ENCODE results near the gene SIK3.

Gene SIK3

GRCh38 chr11:116927163-116927974 lies 170.9 kb downstream of the SIK3 start:
- no peak for DNase-seq

GRCh38 chr11:116925050-116925449 lies 173.2 kb downstream of the SIK3 start:
- DNase-seq: no peak

GRCh38 chr11:116918925-116919655 lies 179.1 kb downstream of the SIK3 start:
- no peak for DNase-seq

GRCh38 chr11:116917632-116918031 lies 180.6 kb downstream of the SIK3 start:
- DNase-seq: no peak

- no peak for DNase-seq
These were observed 181.3 kb downstream of the SIK3 start for GRCh38 chr11:116916886-116917285.

- DNase-seq: no peak
These were observed 182.2 kb downstream of the SIK3 start for GRCh38 chr11:116916052-116916451.

GRCh38 chr11:116913000-116913399 lies 185.2 kb downstream of the SIK3 start:
- DNase-seq: no peak

- DNase-seq: no peak
These were observed 186.1 kb downstream of the SIK3 start for GRCh38 chr11:116911976-116912734.

GRCh38 chr11:116910847-116911246 lies 187.4 kb downstream of the SIK3 start:
- DNase-seq: no peak

GRCh38 chr11:116910378-116910777 lies 187.8 kb downstream of the SIK3 start:
- DNase-seq: no peak

- no peak for DNase-seq
These were observed 189.0 kb downstream of the SIK3 start for GRCh38 chr11:116909245-116909644.

GRCh38 chr11:116906479-116906878 lies 191.7 kb downstream of the SIK3 start:
- DNase-seq: no peak

- no peak for DNase-seq
These were observed 195.1 kb downstream of the SIK3 start for GRCh38 chr11:116903090-116903489.

- DNase-seq: no peak
These were observed 196.1 kb downstream of the SIK3 start for GRCh38 chr11:116901964-116902688.

- DNase-seq: no peak
These were observed 197.0 kb downstream of the SIK3 start for GRCh38 chr11:116901211-116901610.

- DNase-seq: no peak
These were observed 202.0 kb downstream of the SIK3 start for GRCh38 chr11:116896211-116896610.

- no peak for DNase-seq
These were observed 203.0 kb downstream of the SIK3 start for GRCh38 chr11:116895048-116895757.

- DNase-seq: no peak
These were observed 204.3 kb downstream of the SIK3 start for GRCh38 chr11:116893906-116894305.

GRCh38 chr11:116893437-116893836 lies 204.8 kb downstream of the SIK3 start:
- no peak for DNase-seq

GRCh38 chr11:116892374-116892773 lies 205.9 kb downstream of the SIK3 start:
- DNase-seq: no peak

- no peak for DNase-seq
These were observed 206.5 kb downstream of the SIK3 start for GRCh38 chr11:116891746-116892145.

GRCh38 chr11:116890607-116891006 lies 207.6 kb downstream of the SIK3 start:
- no peak for DNase-seq
